ENCODE measurements around the gene DNHD1. TPM values are rescaled to one million over a fixed set of nuclear protein-coding genes. Genes with fewer than 3 reads are reported as not detected.

DNHD1 gene
- total RNA-seq, 4 donors from 2014 or later = 1.3 to 11.8 (median 7.7) TPM

DNA sequence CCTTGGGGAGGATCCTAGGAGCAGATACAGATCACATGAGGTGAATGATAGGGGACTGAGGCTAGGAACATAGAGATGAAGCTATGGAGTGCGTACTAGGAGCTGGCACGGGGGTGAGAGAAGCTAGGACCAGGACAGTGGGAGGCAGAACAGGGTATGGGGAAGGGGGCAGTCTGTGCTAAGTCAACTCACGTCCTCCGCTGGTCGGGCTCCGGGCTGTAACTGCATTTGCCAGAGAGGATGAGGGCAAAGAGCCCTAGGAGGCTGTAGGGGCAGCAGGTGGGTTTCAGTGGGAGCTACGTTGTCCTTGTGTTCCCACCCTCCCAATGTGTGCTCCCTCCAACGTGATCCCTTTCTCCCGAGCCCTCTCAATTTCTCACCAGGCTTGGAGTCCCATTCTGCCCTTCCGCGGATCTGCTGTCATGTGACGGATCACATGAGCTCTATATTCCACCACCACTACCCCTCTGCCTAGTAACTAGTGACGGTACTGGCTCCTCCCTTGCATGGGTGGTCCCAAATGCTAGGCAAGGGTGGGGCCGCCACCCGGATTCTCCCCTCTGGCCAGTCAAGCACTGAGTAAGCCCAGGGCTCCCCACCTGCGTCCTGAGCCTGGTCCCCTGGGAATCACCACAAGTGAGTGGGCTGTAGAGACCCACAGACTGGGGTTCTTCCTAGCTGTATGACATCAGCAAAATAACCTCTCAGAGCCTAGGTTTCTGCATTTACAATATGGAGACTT, 122.1 kb downstream of the DNHD1 start, which contains the start of gene TPP1:
Gene TPP1, minus strand, starts transcription at position 419 of the 742 bp plus-strand sequence. Its CDS starts 22 bp downstream, at position 397.
- Histone ChIP-seq H3K9me3 (no peaks in the 10 kb centered on the region), H3K36me3 (peaks cover 5 to 31% (median 7%) of the 10 kb centered on the region in 3 donors), H3K27me3 (no peaks in the 10 kb centered on the region), H3K27ac (peak within 1 kb of the TSS; percentile 79 to 96 (median 89)), H3K4me3 (peak within 1 kb of the TSS; percentile 53 to 86 (median 65)), H3K4me1 (peaks cover 15 to 28% (median 22%) of the 10 kb centered on the region in 3 donors)
- DNase-seq = peak; percentile 71
- intact Hi-C loops (cut with DNase I) = loop anchor here (10.0 kb wide), 1 partner anchor 134 kb away; the partner anchor contains the start of genes ARFIP2 and TIMM10B
- no peak for TF ChIP-seq CTCF (IDR thresholded peaks at IDR 0.05)
- TF ChIP-seq POLR2A (IDR thresholded peaks at IDR 0.05) = peak in 3 of 4 donors; percentile 67 to 88 (median 73)
- WGBS, 2 donors = 0 to 2% methylated on average over 12 to 15 of the region's 16 CpGs

DNA sequence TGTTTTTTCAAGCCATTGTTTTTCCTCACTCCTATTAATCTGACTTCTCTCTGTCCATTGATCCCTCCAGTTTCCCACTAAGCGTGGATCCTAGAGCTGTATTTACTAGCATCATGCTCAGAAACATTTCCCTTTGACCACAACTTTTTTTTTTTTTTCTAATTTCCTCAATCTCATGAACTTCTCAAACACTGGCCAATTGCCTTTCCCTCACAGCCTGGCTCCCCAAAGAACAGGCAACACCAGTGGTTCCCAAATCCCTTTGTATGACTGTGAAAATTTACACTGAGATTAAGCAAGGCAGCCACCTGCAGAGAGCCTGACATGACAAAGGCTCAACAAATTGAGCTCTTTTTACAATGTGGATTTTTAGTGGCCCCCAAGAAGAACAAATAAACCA, 123.6 kb downstream of the DNHD1 start:
- 63 to 73% methylated on average over 1 of the region's 1 CpG for WGBS, 2 donors
- Histone ChIP-seq H3K9me3 (no peaks in the 10 kb centered on the region), H3K4me1 (peaks cover 15 to 28% (median 22%) of the 10 kb centered on the region in 3 donors), H3K27ac (no peak overlapping the region), H3K36me3 (peaks cover 0 to 29% (median under 1%) of the 10 kb centered on the region in 3 donors), H3K27me3 (no peaks in the 10 kb centered on the region), H3K4me3 (no peak overlapping the region)
- no peak for DNase-seq
- intact Hi-C loops (cut with DNase I) = no loop called here
- TF ChIP-seq CTCF (IDR thresholded peaks at IDR 0.05) = no peak
- no peak for TF ChIP-seq POLR2A (IDR thresholded peaks at IDR 0.05)

Other genes with a start within 250 kb of the DNHD1 start
- under 1 TPM in 2 of 4 donors, not detected in 2; 0.15 to 0.45 TPM for gene CCKBR, start 237.4 kb upstream of the DNHD1 start, total RNA-seq
- gene CAVIN3, start 176.8 kb upstream of the DNHD1 start, total RNA-seq = 10 to 100 TPM; 16.6 to 65.0 (median 25.3) TPM
- 10 to 100 TPM; 11.6 to 21.4 (median 14.3) TPM for gene SMPD1, start 106.8 kb upstream of the DNHD1 start, total RNA-seq
- gene APBB1, start 78.2 kb upstream of the DNHD1 start, total RNA-seq = 10 to 100 TPM in 2 of 4 donors, 1 to 10 TPM in 2; 2.7 to 29.0 (median 9.9) TPM
- gene HPX, start 56.3 kb upstream of the DNHD1 start, total RNA-seq = under 1 TPM in 1 of 4 donors, not detected in 3; 0.76 TPM
- 10 to 100 TPM in 1 of 4 donors, 1 to 10 TPM in 3; 4.0 to 13.5 (median 7.0) TPM for gene TRIM3, start 23.3 kb upstream of the DNHD1 start, total RNA-seq
- gene ARFIP2, start 15.9 kb upstream of the DNHD1 start, total RNA-seq = 10 to 100 TPM; 39.4 to 74.6 (median 50.8) TPM
- gene TIMM10B, start 15.8 kb upstream of the DNHD1 start, total RNA-seq = 10 to 100 TPM; 17.0 to 40.2 (median 29.6) TPM
- 10 to 100 TPM; 10.9 to 23.5 (median 15.7) TPM for gene RRP8, start 106.3 kb downstream of the DNHD1 start, total RNA-seq
- gene ILK, start 106.5 kb downstream of the DNHD1 start, total RNA-seq = 100 to 1,000 TPM in 1 of 4 donors, 10 to 100 TPM in 3; 34.5 to 128 (median 49.5) TPM
- 10 to 100 TPM; 31.9 to 69.2 (median 48.6) TPM for gene TAF10, start 114.9 kb downstream of the DNHD1 start, total RNA-seq
- gene TPP1, start 122.1 kb downstream of the DNHD1 start, total RNA-seq = 10 to 100 TPM; 15.4 to 34.9 (median 27.8) TPM
- 1 to 10 TPM; 1.1 to 9.9 (median 2.3) TPM for gene DCHS1, start 158.5 kb downstream of the DNHD1 start, total RNA-seq
- 10 to 100 TPM; 18.9 to 31.8 (median 26.1) TPM for gene MRPL17, start 186.1 kb downstream of the DNHD1 start, total RNA-seq